ENCODE measurements around the gene HRH2. TPM values are rescaled to one million over a fixed set of nuclear protein-coding genes. Genes with fewer than 3 reads are reported as not detected.
"Not testable (repeated sequence)": the region's sequence is repeated elsewhere in the genome, so short reads cannot be mapped to it uniquely, and the experiment has no call there.

HRH2 gene
- polyA plus RNA-seq, 1 donor = 0.90 TPM

DNA sequence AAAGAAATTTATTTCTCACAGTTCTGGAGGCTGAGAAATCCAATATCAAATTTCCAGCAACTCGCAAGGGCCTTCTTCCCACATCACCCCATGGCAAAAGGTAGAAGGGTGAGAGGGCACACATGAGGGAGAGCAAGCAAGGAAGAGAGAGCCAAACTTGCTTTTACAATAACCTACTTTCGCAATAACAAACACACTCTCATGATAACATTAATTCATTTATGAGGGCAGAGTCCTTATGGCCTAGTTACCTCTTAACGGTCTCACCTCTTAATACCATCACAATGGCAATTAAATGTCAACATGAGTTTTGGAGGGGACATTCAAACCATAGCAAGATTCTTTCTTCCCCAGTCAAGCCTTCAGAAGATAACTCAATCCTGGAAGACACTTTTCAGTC is 11.6 kb upstream of the HRH2 start:
- no peak for DNase-seq (ENCODE audit: low read depth)

DNA sequence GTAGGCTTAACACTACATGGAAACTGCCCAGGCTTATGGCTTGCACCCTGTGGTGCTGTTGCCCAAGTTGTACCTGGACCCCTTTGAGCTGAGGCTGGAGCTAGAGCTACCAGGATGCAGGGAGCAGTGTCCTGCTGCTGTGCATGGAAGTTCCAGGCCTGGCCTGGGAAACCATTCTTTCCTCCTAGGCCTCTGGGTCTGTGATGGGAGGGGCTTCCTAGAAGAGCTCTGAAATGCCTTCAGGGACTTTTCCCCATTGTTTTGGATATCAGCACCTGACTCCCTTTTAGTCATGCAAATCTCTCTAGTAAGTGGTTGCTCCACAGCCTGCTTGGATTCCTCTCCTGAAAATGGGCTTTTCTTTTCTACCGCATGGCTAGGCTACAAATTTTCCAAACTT is 7.9 kb upstream of the HRH2 start:
- DNase-seq (ENCODE audit: low read depth) = no peak

DNA sequence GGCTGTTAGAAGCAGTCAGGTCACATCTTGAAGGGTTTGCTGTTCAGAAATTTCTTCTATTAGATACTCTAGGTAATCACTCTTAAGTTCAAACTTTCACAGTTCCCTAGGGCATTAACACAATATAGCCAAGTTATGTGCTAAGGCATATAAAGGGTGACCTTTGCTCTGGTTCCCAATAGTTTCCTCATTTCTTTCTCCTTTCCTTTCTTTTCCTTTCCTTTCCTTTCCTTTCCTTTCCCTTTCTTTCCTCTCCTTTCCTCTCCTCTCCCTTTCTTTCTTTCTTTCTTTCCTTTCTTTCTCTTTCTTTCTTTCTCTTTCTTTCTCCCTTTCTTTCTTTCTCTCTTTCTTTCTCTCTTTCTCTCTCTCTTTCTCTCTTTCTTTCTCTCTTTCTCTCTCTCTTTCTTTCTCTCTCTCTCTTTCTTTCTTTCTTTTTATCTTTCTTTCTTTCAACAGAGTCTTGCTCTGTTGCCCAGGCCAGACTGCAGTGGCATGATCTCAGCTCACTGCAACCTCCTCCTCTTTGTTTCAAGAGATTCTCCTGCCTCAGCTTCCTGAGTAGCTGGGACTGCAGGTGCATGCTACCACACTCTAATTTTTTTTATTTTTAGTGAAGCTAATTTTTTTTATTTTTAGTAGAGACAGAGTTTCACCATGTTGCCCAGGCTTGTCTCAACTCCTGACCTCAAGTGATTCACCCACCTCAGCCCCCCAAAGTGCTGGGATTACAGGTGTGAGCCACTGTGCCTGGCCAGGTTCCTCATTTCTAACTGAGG is 7.3 kb upstream of the HRH2 start:
- not testable (repeated sequence) for DNase-seq (ENCODE audit: low read depth)

DNA sequence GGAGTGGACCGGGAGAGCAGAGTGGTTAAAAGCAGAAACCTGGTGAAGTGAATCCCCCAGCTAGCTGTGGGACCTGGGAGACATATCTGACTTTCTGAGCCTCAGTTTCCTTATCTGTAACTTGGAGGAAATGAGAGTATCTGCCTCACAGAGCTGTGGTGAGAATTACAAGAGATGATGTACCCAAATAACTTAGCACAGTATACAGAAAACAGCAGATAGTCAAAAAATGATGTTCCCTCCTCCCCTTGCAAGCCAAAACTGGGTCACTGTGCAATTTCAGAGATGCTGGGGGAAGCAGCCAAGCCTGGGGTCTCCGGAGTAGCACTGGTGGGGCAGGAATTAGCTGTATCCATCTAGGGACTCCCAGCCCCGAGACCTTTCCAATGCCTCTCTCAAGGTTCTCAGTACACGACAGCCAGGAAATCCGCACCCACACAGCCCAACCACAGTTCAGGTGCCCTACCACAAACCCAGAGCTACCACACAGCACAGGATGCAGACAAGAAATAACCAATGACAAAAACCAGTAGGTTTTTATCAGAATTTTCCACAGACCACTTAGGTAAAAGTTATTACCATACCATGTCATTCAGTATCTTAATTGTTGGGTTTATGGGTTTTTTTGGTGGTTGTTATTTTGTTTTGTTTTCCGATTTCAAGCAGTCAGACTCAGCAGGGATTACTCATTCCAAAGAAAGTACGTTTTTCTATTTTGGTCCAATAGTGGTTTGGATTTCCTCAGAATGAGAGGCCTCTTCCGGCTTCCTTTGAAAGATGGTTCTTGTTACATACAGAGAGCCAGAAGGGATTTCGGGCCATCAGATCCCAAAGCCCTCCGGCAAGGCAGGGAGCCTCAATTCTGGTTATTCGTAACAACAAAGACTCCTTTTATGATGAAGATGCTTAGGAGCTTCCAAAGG is 4.9 kb upstream of the HRH2 start:
- no peak for DNase-seq (ENCODE audit: low read depth)

DNA sequence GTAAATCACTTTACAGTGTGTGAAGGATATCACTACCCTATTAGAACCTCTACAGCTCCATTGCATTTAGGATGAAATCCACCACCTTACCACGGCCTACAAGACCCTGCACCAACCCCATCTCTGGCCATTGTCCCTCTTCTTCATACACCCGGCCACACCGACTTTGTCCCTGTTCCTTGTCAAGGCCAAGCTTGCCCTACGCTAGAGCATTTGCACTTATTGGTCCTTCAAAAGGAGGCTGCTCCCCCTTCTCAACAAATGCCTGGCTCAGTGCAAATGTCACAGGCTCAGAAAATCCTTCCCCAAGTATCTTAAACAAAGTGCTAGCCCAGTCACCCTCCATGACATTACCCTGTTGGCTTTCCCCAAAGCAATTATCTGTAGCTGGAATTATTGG is 4.1 kb upstream of the HRH2 start:
- no peak for DNase-seq (ENCODE audit: low read depth)

DNA sequence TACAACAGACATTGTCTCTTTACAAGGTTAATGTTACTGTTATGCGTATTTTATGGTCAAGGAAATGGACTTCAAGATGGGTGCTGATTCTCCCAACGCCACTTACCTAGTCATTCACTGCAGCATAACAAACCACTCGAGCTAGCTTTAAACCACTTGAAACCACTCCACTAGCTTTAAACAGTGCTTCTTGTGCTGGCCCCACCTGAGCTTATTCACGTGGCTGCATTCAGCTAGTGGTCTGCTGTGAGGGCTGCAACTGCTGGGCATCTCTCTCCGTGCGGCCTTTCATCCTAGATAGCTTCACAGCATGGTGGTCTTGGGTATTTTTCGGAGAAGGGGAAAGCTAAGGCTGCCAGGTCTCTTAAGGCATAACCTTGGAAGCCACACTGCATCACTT is 3.5 kb upstream of the HRH2 start:
- DNase-seq (ENCODE audit: low read depth) = no peak

DNA sequence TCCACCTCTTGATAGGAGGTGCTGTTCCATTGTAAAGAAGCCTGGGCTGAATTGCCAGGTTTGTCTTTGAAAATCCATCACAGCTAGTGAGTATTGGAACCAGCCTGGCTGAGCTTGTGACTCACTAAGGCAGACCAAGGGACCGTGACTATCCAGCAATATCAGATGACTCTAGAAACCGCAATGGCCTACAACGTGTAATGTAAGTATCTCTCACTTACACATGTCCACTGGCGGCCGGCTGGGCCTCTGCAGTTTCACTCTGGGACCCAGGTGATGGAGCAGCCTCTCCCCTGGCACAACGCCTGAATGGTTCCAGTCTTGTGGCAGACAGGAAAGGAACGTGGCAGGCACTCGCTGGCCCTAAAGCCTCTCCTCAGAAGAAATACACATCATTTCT is 3.1 kb upstream of the HRH2 start:
- no peak for DNase-seq (ENCODE audit: low read depth)

DNA sequence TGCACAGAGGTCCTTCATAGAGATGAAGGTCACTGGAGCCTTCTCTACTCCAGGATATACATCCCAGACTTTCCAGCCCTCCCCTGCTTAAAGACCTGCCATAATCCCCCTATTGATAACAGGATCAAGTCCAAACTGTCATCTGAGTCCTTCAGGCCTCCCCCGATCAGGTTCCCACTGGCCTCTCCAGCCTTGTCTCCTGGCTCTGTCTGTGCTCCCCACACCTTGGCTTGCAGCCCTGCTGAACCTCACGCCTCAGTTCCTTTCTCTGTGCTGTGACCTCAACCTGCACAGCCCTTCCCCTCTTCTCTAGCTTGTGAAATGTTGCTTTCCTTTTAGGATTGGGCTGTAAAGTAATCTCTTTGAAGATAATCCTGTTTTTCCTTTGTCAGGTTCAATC is 2.5 kb upstream of the HRH2 start:
- no peak for DNase-seq (ENCODE audit: low read depth)

DNA sequence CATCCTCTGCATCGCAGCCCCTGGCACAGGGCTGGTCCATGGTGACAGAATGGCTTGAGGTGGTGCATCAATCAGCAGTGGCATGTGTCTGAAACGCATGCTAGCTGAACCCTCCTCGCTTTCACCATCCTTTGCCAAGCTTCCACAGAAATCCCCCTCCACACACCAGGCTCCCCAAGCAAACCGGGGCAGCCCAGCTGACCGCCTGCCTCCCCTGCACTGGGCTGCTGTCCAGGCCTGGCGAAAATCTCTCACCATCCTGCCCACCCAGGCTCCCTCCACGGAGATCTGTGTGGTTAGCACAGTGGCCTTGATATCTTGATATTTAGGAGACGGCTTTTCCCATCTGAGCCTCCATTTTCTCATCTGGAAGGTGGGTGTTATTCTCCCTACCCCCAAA is 905 bp upstream of the HRH2 start:
- no peak for DNase-seq (ENCODE audit: low read depth)

DNA sequence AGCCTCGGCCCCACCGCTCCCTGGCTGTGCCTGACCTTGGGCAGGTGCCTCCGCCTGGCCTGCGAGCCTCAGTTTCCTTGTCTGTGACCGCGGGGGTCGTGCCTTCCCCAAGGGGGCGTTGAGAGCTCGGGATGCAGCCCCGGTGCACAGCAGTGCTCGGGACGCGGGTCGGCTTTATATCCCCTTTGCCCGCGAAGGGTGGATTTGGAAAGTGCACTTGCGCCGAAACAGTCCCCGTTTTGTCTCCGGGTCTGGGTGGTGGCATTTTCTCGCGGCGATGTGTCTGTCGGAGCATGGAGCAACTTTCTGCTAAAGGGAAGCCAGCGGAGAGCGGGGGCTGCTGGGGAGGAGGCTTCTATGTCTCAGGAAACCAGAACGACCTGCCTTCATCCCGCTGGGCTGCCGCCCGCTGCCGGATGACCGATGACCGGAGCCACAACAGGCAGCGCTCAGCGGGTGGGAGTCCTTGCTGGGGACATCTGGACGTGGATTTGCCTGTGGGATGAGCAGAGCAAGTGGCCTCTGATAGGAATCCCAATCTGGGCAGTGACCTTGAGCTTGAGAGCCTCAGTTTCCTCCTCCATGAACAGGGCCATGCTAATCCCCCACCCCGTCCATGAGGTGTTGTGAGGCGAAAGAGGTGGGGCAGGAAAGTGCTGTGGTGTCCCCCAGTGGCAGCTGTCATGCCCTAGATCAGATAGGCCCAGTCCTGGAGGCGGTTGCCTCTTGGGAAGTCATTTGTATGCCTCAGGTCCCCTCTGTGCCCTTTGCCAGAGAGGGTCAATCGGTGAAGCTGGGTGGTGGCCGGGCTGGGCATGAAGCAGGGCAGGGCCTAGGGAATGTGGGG is 651 bp downstream of the HRH2 start:
- DNase-seq (ENCODE audit: low read depth) = no peak

DNA sequence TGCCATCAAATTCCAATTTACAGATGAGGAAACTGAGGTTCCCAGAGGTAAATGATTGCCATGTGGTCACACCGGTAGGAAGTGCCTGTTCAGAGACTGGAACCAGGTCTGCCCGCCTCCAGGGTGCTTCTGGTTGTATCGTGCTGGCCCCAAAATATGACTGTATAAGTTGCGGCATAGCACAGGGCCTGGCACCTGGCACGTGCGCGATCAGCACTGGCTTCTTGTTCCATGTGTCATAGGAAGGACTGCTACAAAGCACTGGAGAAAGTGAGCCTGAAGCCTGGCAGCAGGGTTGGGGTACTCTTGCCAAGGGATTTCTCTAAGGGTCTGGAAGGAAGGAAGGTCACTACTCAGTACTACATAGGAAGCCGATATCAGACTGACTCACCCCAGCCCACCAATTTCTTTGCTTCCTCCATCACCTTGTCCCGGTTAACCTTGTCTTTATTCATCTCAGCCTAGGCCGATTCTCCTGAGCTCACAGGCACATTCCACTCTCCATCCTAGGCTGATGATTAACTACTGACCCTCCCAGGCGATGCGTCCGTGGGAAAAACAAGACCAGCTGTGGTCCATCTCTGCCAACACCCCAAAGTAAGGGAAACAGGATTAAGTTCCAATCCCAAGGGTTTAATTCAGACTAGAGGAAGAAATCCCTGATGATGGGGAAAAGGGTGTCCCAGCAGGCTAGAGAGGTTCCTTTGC is 1.8 kb downstream of the HRH2 start:
- no peak for DNase-seq (ENCODE audit: low read depth)

DNA sequence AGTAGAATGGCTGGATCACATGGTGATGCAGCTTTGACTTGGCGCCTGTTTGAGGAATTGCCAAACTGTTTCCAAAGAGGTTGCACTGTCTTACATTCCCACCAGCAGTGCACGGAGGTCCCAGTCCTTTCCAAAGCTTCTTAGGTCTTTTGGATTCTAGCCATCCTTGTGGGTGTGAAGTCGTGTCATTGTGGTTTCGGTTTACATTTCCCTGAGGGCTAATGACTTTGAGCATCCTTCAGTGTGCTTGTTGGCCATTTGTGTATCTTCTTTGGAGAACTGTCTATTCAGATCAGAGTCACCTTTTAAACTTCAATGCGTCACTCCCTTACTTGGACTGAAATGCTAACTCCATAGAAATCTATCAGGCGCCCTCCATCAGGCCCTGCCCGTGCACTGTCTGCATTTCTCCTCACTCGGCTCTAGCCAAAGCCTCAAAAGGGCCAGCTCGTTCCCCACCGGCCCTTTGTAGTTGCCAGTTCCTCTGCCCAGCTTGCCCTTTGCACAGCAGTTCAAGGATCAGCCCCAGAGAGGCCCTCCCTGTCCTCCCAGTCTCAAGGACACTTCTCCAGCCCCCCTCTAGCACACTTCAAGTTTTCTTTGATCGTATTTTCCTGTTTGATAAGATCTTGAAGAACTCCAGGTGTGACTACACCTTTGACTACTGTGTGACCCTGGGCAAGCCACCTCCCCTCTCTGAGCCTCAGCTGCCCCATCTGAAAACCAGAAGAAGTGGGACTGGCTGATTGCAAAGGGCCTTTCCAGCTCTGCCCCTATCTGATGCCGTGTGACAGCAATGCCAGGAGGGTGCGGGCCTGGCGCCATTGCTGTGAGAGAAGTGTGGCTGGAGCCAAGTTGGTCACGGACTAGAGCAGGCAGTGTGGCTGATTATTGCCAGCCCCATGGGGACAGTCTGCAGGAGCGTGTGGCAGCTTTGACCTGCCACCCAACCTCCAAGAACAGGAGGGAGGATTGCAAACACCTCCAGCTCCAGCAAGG is 5.6 kb downstream of the HRH2 start:
- DNase-seq (ENCODE audit: low read depth) = no peak

DNA sequence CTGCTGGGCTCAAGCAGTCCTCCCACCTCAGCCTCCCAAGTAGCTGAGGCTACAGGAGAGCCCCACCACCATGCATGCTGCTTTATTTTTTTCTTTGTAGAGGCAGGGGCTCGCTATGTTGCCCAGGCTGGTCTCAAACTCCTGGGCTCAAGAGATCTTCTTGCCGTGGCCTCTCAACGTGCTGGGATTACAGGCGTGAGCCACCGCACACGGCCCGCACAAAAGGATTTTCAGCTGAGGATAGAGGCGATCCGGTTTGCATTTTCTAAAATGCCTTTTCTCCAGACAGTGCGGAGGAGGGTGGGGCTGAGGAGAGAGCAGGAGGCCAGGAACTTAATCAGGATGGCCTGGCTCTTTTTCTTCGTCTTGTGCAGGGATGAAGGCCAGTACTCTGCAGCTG is 6.9 kb downstream of the HRH2 start:
- DNase-seq (ENCODE audit: low read depth) = no peak

DNA sequence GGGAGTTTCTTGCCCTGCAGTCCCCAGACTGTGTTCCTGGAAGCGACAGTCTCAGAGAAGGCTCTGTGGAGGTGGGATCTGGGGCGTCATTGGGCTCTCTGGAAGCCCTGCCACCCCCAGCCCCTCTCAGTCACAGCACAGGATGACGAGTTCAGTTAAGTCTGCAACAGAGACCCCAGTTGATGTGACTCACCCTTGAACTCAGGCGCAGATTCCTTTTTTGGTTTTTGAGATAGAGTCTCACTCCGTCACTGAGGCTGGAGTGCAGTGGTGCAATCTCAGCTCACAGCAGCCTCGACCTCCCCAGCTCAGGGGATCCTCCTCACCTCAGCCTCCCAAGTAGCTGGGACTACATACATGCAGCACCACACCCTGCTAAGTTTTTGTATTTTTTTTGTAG is 8.3 kb downstream of the HRH2 start:
- DNase-seq (ENCODE audit: low read depth) = no peak

DNA sequence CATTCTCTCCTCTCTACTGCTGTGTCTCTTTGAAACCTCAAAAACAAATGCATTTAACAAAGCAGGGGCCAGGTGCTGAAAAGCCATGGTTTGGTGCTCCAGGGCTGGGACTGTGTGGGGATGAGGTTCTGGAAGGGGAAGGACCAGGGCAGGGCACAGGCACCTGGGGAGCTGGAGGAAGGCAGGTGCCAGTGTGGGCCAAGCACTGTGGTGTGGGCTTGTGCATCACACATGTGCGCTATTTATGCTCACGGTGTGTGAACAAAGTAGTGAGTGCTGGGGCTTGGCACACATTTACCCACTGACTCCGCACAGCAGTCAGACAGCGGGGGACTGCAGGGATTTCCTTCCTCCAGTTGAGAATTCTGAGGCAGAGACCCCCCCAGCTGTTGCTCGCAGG is 10.1 kb downstream of the HRH2 start:
- DNase-seq (ENCODE audit: low read depth) = no peak

DNA sequence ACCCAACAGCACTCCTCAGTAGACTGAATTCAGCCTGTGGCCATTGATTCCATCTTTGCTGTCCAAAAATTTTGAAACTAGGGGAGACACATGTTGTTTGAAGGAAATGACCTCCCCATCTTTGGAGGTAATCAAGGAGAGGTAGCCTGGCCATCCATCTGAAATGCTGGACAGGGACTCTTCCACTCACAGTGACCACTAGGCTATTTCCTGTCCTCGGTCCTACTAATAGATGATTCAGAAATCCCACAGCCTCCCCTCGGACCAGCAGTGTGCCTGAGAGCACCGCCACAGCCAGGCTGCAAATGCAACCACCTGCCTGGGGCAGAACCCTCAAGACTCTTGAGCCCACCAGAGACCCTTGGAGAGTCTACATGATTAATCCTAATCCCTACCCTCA is 12.5 kb downstream of the HRH2 start:
- no peak for DNase-seq (ENCODE audit: low read depth)

DNA sequence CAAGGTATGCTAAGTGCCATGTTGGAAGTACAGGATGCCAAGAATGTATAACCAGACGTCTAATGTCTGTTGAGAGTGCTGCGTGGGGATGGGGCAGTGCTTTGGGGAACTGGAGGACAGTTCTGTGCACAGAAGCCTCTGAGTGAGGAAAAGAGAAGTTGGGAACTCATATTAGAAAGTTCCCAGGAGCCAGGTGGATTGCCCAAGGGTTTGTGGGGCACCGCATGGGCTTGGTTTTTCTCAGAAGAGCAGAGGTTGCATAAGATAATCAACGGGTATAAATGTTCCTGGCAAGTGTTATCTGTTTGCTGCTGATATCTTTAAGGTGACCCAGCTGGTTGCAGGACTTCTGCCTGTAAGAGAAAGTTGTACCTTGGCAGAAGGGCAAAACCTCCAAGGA is 13.1 kb downstream of the HRH2 start:
- no peak for DNase-seq (ENCODE audit: low read depth)

DNA sequence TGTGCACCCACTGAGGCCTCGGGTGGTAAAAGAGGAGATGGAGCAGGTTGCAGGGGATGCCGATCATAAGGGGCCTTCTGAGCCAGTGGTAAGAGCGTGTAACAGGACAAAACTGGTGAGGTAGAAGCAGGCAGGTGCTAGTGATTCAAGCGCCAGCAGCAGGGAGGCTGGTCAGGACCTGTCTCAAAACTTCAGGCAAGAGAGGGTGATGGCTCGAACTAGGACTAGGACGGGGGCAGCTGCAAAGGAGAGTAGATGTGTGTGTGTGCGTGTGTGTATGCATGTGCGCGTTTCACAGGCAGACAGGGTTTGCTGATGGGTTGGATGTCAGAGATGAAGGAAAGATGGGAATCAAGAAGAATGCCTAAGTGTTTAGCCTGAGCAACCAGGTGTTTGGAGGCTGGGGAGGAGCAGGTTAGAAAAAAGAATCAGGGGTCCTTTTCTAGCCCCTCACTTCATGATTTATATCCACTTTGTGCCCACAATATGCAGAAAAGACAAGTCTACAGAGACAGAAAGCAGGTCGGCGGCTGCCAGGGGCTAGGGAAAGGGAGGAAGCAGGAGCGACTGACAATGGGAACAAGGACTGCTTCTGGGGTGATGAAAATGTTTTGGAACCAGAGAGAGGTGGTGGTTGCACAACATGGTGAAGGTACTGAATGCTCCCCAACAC is 15.2 kb downstream of the HRH2 start:
- no peak for DNase-seq (ENCODE audit: low read depth)

DNA sequence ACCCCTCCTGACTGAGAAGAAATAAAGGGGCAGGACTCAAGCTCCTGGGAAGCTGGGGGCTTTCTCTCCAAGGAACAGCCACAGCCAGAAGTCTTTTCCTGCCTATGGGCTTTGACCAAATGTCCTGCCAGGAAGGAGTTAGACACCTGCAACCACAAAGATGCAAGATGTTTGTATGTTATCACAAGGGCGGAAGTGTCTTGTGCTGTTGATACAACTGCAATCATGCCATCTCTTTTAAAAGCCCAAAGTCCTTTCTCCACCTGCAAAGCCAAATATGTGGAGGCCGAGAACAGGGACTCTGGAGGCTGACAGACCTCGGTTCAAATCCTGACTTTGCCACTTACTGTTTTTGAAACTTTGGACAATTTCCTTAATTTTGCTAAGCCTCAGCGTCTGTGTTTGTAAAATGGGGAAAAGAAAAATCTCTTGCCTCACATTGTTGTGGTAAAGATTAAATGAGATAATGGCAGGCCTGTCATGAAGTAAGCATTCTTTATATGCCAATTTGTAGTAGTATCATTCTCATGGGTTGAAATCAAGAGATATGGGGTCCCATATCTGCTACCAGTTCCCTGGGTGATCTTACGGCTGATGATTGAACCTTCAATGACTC is 17.0 kb downstream of the HRH2 start:
- no peak for DNase-seq (ENCODE audit: low read depth)

All from forelimb muscle (tissue), 1 donor.